K562 (cell line): ENCODE data around the gene GPX5. TPM values are rescaled to one million over a fixed set of nuclear protein-coding genes. Genes with fewer than 3 reads are reported as not detected.

Experiments
- ARNT ChIP-seq, 2 experiments: fragments of 450-650 bp; IDR thresholded peaks; 2 replicates each; pipeline ENCODE4 v1.6.1; 2016; ENCODE audit warnings: mild to moderate bottlenecking in 1 of 2
- BRD4 ChIP-seq: fragments of 200-600 bp; sonication (generic); IDR thresholded peaks from 2 replicates; pipeline ENCODE4 v1.6.1; 2017; ENCODE audit warnings: inconsistent platforms
- CBX1 ChIP-seq: sonication (generic); IDR thresholded peaks from 2 replicates; pipeline ENCODE4 v1.6.1; 2016; ENCODE audit warnings: antibody characterized with exemption, low read depth, mild to moderate bottlenecking
- CHD2 ChIP-seq: IDR thresholded peaks from 2 replicates; pipeline ENCODE4 v1.6.1; 2011; ENCODE audit warnings: low read depth, low read length
- CREB5 ChIP-seq: fragments of 250-450 bp; sonication (Bioruptor Pico); IDR thresholded peaks from 2 replicates; pipeline ENCODE4 v1.5.0; 2020; ENCODE audit warnings: mild to moderate bottlenecking
- E4F1 ChIP-seq: fragments of 250-450 bp; sonication (Bioruptor Pico); IDR thresholded peaks from 2 replicates; pipeline ENCODE4 v1.5.0; 2021; ENCODE audit warnings: mild to moderate bottlenecking, borderline replicate concordance
- MTA1 ChIP-seq: fragments of 450-650 bp; IDR thresholded peaks from 2 replicates; pipeline ENCODE4 v1.6.1; 2017; ENCODE audit warnings: borderline replicate concordance
- NFRKB ChIP-seq: fragments of 450-650 bp; IDR thresholded peaks from 2 replicates; pipeline ENCODE4 v1.6.1; 2016; ENCODE audit warnings: low read depth
- SFPQ ChIP-seq: fragments of 200-400 bp; formaldehyde crosslinking; IDR thresholded peaks from 2 replicates; pipeline ENCODE4 v1.6.1; 2017; ENCODE audit warnings: mild to moderate bottlenecking, low read depth, low read length, moderate library complexity
- SMAD3 ChIP-seq: fragments of 450-650 bp; formaldehyde crosslinking; conservative IDR thresholded peaks from 2 replicates; pipeline ENCODE4 v1.4.0; 2020; ENCODE audit warnings: mild to moderate bottlenecking
- SMAD4 ChIP-seq: fragments of 250-450 bp; sonication (Bioruptor Pico); conservative IDR thresholded peaks from 2 replicates; pipeline ENCODE4 v1.8.0; 2021; ENCODE audit warnings: inconsistent platforms, mild to moderate bottlenecking, moderate library complexity
- TAF9B ChIP-seq: fragments of 450-650 bp; IDR thresholded peaks from 2 replicates; pipeline ENCODE4 v1.6.1; 2018; ENCODE audit warnings: mild to moderate bottlenecking; ENCODE audit not compliant: partially characterized antibody
- ZNF24 ChIP-seq: fragments of 450-650 bp; IDR thresholded peaks from 2 replicates; pipeline ENCODE4 v1.6.1; 2016
- ZNF347 ChIP-seq: fragments of 450-650 bp; formaldehyde crosslinking; IDR thresholded peaks from 2 replicates; pipeline ENCODE4 v1.4.0; 2020; ENCODE audit warnings: low read depth, mild to moderate bottlenecking, moderate library complexity
- polyA plus RNA-seq, 8 experiments: library from polyadenylated mRNA; depleted of rRNA in 4 of 8; stranded (reverse) in 5 of 8; unstranded in 3 of 8; fragments of >200 nt; fragmentation: Nextera tagmentation in 2 of 8; fragmentation: Illumina TruSeq in 1 of 8; extraction: Ambion mirVana in 2 of 8; extraction: Trizol in 1 of 8; gene quantifications; 2 replicates each; pipeline versions ENCODE4 v1.2.1 to v1.2.3, GENCODE V29; 2011 to 2014; ENCODE audit warnings: inconsistent platforms in 1 of 8, missing spikeins in 1 of 8
- total RNA-seq, 7 experiments: library from RNA; depleted of rRNA in 6 of 7; stranded (reverse); fragments of >200 nt in 6 of 7; fragmentation: Illumina TruSeq in 2 of 7; extraction: Trizol in 2 of 7; gene quantifications; 2 replicates each; pipeline versions ENCODE4 v1.2.1 to v1.2.3, GENCODE V29; 2011 to 2021; ENCODE audit warnings: low replicate concordance in 1 of 7
- TF ChIP-seq, protein P1 (sequence below), 2 experiments: fragments of 450-650 bp in 1 of 2; IDR thresholded peaks; 2 replicates each; pipeline ENCODE4 v1.6.1; 2011 to 2017; ENCODE audit warnings: low read depth in 2 of 2, antibody characterized with exemption in 1 of 2, borderline replicate concordance in 1 of 2, low read length in 1 of 2, mild to moderate bottlenecking in 1 of 2, mixed read lengths in 1 of 2; ENCODE audit not compliant: control insufficient read depth in 1 of 2
- TF ChIP-seq, protein P2 (sequence below): fragments of 450-650 bp; IDR thresholded peaks from 2 replicates; pipeline ENCODE4 v1.6.1; 2016

GPX5 gene
- total and polyA plus RNA-seq, 9 of the 15 experiments (the other 6 are each of a cell fraction or from before 2014, with no cell fraction given), result 0.07 to 0.18 (median 0.15) TPM; not detected in 6

DNA sequence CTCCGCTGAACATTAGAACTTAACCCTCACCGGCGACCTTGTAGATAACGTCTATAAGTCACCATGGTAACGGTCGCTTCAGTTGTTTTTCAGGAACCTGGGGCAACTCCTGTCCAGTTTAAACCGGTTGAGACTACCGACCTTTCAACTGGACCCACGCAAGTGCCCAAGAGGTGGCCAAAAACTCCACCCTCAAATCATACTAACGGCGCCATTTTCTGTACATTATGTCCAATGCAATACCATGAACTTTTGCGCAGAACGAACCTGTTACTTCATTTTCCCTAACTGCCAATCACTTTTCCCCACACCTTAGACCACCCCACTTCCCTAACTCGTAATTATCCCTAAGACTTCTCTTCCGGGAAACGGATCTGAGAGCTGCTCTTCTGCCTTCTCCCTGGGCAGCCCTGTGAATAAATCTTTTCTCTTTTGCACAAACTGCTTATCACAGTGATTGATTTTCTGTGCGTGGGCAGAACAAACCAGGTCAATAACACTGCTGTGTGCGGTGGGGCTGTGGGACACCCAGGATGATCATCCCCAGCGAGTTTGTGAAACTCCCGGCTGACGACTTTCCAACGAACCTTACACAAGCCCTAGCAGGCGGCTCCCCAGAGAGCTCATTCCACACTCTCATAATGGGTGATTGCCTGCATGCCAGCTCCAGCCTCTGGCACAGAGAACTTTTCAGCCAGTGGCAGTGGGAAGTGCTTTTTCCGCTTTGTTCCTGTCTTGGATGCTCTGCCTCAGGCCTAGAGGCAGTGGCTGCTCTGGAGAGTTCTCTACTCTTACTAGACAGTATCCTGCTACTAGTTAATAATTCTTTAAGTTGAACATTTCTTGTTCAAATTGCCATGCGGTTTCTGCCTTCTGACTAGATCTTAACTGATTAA, 28.6 kb downstream of the GPX5 start (continued):
- TF ChIP-seq, protein P1, sequence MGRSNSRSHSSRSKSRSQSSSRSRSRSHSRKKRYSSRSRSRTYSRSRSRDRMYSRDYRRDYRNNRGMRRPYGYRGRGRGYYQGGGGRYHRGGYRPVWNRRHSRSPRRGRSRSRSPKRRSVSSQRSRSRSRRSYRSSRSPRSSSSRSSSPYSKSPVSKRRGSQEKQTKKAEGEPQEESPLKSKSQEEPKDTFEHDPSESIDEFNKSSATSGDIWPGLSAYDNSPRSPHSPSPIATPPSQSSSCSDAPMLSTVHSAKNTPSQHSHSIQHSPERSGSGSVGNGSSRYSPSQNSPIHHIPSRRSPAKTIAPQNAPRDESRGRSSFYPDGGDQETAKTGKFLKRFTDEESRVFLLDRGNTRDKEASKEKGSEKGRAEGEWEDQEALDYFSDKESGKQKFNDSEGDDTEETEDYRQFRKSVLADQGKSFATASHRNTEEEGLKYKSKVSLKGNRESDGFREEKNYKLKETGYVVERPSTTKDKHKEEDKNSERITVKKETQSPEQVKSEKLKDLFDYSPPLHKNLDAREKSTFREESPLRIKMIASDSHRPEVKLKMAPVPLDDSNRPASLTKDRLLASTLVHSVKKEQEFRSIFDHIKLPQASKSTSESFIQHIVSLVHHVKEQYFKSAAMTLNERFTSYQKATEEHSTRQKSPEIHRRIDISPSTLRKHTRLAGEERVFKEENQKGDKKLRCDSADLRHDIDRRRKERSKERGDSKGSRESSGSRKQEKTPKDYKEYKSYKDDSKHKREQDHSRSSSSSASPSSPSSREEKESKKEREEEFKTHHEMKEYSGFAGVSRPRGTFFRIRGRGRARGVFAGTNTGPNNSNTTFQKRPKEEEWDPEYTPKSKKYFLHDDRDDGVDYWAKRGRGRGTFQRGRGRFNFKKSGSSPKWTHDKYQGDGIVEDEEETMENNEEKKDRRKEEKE (IDR thresholded peaks at IDR 0.05; ENCODE audit: borderline replicate concordance in 1 of 2, control insufficient read depth in 1 of 2, low read depth in 2 of 2, low read length in 1 of 2), result no peak
- TF ChIP-seq ZNF347 (0 out of 2 replicates have a peak, but pooled peaks have one; percentile 72), CBX1 (peak; percentile 55; the same call in 1 of the 2 replicates), BRD4 (peak; percentile 98), CHD2 (0 out of 2 replicates have a peak, but pooled peaks have one; percentile 2), NFRKB (peak; percentile 99), ARNT (IDR thresholded peaks at IDR 0.05) (peak in 1 of 2 experiments; percentile 22; a peak in 1 of 4 replicates), ZNF24 (no peak), SMAD4 (CRISPR knock-in tag) (peak; percentile 69), CREB5 (CRISPR knock-in tag) (no peak), MTA1 (peak; percentile 59), TAF9B (no peak), SMAD3 (CRISPR knock-in tag) (peak; percentile 80; the same call in 1 of the 2 replicates), SFPQ (no peak), E4F1 (CRISPR knock-in tag) (no peak)
- TF ChIP-seq, protein P2, sequence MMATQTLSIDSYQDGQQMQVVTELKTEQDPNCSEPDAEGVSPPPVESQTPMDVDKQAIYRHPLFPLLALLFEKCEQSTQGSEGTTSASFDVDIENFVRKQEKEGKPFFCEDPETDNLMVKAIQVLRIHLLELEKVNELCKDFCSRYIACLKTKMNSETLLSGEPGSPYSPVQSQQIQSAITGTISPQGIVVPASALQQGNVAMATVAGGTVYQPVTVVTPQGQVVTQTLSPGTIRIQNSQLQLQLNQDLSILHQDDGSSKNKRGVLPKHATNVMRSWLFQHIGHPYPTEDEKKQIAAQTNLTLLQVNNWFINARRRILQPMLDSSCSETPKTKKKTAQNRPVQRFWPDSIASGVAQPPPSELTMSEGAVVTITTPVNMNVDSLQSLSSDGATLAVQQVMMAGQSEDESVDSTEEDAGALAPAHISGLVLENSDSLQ, result peak; percentile 83
